Stimulated activated CD8-positive, alpha-beta memory T cell treated with anti-CD3 and anti-CD28 coated beads, Interleukin-7, amount 100 ng/mL, for 24 hours (primary cell): ENCODE measurements around the gene NMU.
"Not testable (repeated sequence)": the region's sequence is repeated elsewhere in the genome, so short reads cannot be mapped to it uniquely, and the experiment has no call there.

Experiments
- DNase-seq: peaks from one replicate; pipeline ENCODE4 v3.0.0-alpha.2; 2020; ENCODE audit warnings: low read depth

Gene NMU

GRCh38 chr4:55635741-55636655 is at the start of gene NMU:
NMU (minus strand) TSS chr4:55636298; CDS start chr4:55636192, 106 bp downstream.
- DNase-seq, result no peak

GRCh38 chr4:55684276-55684675 is 48.2 kb upstream of the NMU start:
- no peak for DNase-seq

- not testable (repeated sequence) for DNase-seq
These were observed 46.7 kb upstream of the NMU start for GRCh38 chr4:55682797-55683196.

GRCh38 chr4:55682295-55682694 is 46.2 kb upstream of the NMU start:
- no peak for DNase-seq

GRCh38 chr4:55681430-55681829 is 45.3 kb upstream of the NMU start:
- DNase-seq, result no peak

- DNase-seq, result no peak
These were observed 39.2 kb upstream of the NMU start for GRCh38 chr4:55675196-55675793.

- no peak for DNase-seq
These were observed 37.3 kb upstream of the NMU start for GRCh38 chr4:55673424-55673823.

GRCh38 chr4:55671667-55672066 is 35.6 kb upstream of the NMU start:
- no peak for DNase-seq

GRCh38 chr4:55670695-55671094 is 34.6 kb upstream of the NMU start:
- DNase-seq, result no peak

- DNase-seq, result no peak
These were observed 32.4 kb upstream of the NMU start for GRCh38 chr4:55668449-55668848.

GRCh38 chr4:55666535-55666934 is 30.4 kb upstream of the NMU start:
- DNase-seq, result no peak

- no peak for DNase-seq
These were observed 27.0 kb upstream of the NMU start for GRCh38 chr4:55663145-55663544.

GRCh38 chr4:55661398-55662056 is 25.4 kb upstream of the NMU start:
- no peak for DNase-seq

GRCh38 chr4:55658657-55659056 is 22.6 kb upstream of the NMU start:
- DNase-seq, result no peak

GRCh38 chr4:55654131-55654530 is 18.0 kb upstream of the NMU start:
- DNase-seq, result no peak

GRCh38 chr4:55650483-55650882 is 14.4 kb upstream of the NMU start:
- DNase-seq, result no peak

- no peak for DNase-seq
These were observed 1.2 kb upstream of the NMU start for GRCh38 chr4:55637272-55637820.

GRCh38 chr4:55636656-55636999 is 530 bp upstream of the NMU start:
- no peak for DNase-seq

- no peak for DNase-seq
These were observed 816 bp downstream of the NMU start for GRCh38 chr4:55635282-55635681.

- DNase-seq, result no peak
These were observed 1.5 kb downstream of the NMU start for GRCh38 chr4:55634417-55635128.

GRCh38 chr4:55633903-55634302 is 2.2 kb downstream of the NMU start:
- no peak for DNase-seq

- DNase-seq, result no peak
These were observed 10.3 kb downstream of the NMU start for GRCh38 chr4:55625835-55626234.
